ENCODE results near the gene LRRC8A.
"Not testable (repeated sequence)": the region's sequence is repeated elsewhere in the genome, so short reads cannot be mapped to it uniquely, and the experiment has no call there.

The LRRC8A gene

DNA sequence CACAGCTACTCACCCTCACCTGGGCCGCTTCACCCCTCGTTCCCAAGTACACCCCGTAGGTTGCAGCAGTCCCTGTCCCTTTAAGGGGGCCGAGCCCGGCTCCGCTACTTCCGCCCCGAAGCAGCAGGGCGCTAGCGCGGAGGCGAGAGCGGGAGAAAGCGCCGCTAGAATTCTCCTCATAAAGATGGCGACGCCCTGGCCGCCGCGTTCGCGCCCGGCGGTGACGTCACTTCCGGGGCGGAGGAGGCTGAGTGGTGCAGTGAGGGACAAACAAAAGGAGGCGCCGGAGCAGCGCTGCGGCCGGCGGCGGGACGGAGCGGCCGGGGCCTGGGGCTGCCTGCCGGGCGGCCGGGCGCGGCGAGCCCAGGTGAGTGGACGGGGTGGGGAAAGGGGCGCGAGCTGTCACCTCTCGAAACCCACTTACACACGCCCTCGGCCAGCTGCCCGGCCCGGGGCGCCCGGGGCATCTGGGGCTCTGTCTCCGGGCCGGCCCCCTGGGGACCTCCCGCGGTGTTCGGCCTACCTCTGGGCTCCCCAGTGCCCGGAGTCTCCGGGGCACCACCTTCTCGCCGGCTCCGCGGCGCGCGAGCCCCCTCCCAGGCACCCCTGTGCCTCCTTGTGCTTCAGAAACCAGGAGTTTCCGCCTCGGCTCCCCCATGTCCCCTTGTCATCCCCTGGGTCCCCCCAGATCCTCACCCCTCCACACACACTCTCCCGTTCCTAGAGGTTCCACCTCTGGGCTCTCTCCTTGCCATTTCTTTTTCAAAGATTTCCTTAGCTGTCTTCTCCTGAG is at the start of gene LRRC8A, which contains the start of gene KYAT1:
LRRC8A (plus strand) TSS at position 250 of the 793 bp plus-strand sequence. CDS start 25,032 bp downstream, outside the sequence.
KYAT1 (minus strand) TSS at position 67 of the 793 bp plus-strand sequence. CDS start 36,545 bp downstream, outside the sequence.
- DNase-seq (ENCODE audit: extremely low read depth in 1 of 2, low read depth in 1 of 2): peak; percentile 97 to 98

DNA sequence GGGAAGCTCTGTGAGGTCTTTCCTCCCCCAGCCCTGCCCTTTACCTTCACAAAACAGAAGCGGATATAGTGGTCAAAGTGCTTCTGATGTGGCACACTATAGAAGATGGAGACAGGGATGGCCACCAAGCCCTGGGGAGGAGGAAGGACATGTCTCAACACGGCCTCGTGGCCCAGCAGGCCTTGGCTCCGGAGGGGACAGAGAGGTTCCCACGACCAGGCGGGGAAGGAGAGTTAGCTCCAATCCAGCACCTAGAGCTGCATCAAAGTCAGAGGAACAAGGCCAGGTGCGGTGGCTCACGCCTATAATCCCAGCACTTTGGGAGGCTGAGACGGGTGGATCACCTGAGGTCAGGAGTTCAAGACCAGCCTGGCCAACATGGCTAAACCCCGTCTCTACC is 48.2 kb upstream of the LRRC8A start:
- no peak for DNase-seq (ENCODE audit: extremely low read depth in 1 of 2, low read depth in 1 of 2)

DNA sequence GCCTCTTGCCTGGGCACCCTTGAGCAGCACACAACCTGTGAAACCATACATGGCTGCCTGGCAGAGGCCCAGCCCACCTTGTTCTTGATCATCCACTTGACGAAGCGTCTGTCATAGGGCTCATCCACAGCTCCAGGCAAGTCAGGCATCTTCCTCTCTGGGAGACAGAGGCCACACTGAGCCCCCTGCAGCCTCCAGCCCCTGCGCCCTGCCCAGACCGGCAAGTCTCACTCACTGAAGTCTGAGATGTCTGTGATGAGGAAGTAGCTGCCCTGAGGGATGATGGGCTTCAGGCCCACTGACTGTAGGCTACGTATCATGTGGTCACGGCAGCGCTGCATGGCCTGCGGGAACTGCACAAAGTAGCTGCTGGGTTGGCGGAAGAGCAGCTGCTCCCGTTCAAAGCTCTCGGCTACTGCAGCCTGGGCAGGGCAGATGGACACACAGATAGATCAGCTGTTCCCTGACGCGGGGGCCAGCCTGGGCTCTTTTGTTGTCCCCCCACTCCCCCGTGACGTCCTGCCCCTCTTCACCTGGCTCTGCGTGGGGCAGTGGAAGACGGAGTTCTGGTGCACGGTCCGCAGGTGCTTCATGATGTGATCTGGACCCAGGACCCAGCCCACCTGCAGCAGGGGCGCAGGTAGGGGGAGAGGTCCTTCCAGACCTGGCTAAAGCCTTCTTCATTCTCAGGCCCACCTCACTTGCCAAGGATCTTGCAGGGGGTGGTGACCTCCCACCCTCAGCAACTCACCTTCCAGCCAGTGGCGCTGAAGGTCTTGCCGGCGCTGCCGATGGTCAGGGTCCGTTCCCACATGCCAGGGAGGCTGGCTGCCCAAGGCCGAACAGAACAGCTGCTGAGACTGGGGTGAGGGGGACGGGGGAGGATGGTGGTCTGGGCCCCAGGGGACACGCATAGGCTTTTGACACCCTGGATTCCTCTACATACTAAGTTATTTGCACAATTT is 46.4 kb upstream of the LRRC8A start:
- no peak for DNase-seq (ENCODE audit: extremely low read depth in 1 of 2, low read depth in 1 of 2)

DNA sequence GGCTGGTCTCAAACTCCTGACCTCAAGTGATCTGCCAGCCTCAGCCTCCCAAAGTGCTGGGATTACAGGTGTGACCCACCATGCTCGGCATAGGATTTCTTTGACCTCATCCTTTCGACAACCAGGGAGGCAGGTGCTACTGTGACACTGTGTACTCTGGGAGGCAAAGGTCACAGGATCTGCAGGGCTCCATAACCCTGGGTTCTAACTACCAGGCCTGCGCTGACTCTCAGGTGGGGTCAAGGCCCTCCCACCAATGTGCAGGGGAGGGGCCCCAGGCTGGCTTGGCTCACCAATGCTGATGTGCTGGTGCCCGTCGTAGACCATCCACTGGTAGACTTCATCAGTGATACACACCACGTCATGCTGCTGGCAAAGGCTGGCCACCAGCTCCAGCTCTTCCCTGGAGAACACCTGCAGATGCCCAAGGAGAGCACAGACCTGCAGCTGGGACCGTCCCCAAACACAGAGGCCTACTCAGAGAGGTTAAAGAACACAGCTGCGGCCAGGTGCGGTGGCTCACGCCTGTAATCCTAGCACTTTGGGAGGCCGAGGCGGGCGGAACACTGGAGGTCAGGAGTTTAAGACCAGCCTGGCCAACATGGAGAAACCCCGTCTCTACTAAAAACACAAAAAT is 45.3 kb upstream of the LRRC8A start:
- DNase-seq (ENCODE audit: extremely low read depth in 1 of 2, low read depth in 1 of 2): no peak

DNA sequence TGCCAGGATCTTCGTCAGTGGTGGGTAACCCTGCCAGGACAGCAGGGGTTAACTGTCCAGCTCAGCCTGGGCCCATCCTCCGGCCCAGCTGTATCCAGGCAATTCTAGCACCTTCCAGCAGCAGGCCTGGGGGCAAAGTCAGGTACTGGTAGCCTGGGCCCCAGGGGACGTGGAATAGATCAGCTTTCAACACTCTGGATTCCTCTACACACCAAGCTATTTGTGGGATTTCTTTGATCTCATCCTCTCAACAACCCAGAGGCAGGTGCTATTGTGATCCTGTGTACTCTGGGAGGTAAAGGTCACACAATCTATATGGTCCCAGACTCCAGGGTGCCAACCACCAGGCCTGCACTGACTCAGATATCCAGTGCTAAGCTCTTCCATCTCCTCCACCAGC is 43.6 kb upstream of the LRRC8A start:
- DNase-seq (ENCODE audit: extremely low read depth in 1 of 2, low read depth in 1 of 2): no peak

DNA sequence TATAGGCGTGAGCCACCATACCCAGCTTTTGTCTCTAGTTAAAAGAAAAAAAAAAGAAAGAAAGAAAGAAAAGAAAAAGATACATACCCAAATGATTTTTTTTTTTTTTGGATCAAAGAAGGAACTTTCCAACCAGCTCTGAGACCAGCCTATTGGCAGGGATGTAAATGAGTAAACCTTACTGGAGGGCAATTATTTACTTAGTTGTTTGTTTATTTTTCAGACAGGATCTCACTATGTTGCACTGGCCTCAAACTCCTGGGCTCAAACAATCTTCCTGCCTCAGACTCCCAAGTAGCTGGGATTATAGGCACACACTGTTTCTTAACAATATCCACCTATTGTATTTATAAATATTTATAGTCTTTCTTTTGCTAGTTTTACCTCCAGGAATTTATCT is 41.4 kb upstream of the LRRC8A start:
- no peak for DNase-seq (ENCODE audit: extremely low read depth in 1 of 2, low read depth in 1 of 2)

DNA sequence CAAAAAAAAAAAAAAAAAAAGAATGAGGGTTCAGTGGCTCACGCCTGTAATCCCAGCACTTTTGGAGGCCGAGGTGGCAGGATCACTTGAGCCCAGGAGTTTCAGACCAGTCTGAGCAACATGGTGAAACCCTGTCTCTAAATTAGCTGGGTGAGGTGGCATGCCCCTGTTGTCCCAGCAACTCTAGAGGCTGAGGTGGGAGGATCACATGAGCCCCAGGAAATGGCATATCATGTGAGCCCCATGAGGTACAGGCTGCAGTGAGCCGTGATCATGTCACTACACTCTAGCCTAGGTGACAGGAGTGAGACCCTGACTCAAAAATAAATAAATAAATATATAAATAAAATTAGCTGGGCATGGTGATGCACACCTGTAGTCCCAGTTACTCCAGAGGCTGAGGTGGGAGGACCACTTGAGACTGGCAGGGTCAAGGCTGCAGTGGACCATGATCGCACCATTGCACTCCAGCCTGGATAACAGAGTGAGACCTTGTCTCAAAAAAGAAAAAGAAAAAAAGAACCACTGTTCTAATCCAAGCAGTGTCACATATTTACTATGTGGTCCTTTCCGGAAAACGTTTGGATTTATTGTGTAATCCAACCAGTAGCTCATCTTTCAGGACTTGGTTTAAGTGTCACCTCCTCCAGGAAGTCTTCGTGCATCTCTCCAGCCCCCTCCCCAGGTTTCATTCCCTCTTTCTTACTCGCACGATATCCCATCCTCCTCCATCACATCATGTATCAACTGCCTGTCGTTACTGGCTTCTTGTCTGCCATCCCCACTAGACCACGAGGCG is 40.0 kb upstream of the LRRC8A start:
- no peak for DNase-seq (ENCODE audit: extremely low read depth in 1 of 2, low read depth in 1 of 2)

DNA sequence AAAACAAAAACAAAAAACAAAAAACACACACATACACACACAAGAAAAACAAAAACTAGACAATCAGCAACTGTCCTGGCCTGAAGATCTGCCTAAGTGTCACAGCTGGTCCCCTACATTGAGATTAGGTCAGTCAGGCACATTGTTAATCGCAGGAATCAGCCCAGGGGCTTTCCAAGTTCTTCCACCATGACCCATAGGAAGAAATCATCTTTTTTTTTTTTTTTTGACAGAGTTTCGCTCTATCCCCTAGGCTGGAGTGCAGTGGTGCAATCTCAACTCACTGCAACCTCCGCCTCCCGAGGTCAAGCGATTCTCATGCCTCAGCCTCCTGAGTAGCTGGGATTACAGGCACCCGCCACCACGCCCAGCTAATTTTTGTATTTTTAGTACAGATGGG is 38.8 kb upstream of the LRRC8A start:
- DNase-seq (ENCODE audit: extremely low read depth in 1 of 2, low read depth in 1 of 2): not testable (repeated sequence)

DNA sequence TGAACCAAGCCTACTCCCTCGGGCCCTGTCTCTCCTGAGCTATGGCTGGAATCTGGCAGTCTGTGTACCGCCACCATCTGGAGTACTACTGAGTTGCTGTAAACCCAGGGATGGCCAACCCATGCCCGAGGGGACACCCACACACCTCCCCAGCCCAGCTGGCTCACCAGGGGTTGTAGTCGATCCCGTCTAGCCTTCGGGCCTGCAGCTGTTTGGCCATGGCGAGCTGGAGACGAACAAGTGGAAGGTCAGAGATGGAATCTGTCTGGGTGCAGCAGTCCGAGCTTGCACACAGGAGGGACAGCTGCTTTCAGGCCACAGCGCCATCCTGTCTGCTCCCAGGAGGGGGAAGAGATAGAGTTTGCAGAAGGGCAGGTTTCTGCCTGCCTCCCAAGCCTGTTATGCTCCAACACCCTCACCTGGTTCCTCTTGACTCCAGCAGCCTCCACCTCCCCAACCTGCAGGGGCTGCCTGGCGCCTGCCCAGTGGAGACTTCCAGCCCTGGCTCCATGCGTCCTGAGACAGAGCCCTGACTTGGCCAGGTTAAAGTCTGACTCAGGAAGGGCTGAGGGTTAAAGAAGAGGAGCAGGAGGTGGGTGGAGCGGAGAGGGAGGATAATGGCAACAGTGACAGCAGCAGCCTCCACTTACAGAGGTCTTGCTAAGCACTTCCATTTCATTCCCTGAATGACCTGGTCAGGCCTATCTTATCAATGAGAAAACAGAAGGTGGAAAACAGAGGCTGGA is 36.6 kb upstream of the LRRC8A start:
- DNase-seq (ENCODE audit: extremely low read depth in 1 of 2, low read depth in 1 of 2): no peak

DNA sequence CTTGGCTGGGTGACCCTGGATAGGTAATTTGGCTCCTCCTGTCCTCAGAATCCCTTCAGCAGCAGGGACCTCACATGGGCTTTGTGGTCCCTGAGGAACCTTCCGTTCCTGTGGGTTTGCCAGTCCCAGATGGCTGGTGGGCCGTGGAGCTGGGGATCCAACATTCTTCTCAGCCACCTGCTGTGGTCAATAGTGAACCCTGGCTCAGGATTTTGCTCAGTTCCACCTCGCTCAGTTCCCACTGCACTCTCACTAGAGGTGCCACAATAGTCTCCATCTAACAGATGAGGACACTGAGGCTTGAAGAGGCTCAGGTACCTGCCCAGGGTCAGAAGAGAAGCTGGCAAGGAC is 35.3 kb upstream of the LRRC8A start:
- no peak for DNase-seq (ENCODE audit: extremely low read depth in 1 of 2, low read depth in 1 of 2)

DNA sequence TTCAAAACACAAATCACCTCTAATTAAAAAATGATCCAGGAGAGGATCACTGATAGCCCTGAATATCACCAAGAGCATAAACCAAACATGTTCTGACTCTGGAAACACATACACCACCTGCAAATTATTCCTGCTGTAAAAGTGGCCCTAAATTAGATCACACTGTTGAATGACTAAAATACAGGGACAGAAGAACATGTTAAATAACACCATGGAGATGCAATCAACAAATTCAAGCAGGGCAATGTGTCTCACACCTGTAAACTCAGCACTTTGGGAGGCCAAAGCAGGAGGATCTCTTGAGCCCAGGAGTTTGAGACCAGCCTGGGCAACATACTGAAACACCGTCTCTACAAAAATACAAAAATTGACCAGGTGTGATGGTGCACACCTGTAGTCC is 34.1 kb upstream of the LRRC8A start:
- DNase-seq (ENCODE audit: extremely low read depth in 1 of 2, low read depth in 1 of 2): no peak

DNA sequence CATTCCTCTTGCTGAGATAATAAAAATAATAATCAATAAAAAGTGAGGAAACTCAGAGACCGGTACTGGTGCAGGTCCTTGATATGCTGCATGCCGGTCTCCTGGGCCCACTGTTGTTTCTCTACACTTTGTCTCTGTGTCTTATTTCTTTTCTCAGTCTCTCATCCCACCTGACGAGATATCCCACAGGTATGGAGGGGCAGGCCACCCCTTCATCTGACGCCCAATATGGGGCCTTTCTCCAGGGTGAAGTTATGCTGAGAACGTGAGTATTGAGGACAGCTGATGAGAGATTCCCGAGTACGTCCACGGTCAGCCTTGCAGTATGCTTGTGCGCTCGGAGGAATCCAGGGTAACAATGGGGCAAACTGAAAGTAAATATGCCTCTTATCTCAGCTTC is 30.9 kb upstream of the LRRC8A start:
- DNase-seq (ENCODE audit: extremely low read depth in 1 of 2, low read depth in 1 of 2): not testable (repeated sequence)

DNA sequence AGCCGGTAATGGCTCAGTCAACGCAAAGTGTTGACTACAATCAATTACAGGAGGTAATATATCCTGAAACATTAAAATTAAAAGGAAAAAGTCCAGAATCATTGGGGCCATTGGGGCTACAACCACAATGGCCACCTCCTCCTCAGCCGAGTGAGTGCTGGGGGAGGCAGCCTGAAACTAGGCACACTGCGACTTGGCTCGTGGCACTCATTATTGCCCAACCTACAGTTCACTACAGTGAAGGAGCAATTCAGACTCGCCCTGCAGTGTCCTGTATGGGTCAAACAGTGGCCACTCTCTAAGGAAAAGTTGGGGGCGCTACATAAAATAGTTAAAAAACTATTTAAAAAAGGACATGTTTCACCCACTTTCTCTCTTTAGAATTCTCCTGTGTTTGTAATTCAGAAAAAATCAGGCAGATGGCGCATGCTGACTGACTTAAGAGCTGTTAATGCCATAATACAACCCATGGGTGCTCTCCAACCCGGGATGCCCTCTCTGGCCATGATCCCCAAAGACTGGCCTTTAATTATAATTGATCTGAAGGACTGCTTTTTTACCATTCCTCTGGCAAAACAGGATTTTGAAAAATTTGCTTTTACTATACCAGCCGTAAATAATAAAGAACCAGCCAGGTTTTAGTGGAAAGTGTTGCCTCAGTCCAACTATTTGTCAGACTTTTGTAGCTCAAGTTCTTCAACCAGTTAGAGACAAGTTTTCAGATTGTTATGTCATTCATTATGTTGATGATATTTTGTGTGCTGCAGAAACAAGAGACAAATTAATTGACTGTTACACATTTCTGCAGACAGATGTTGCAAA is 29.9 kb upstream of the LRRC8A start:
- not testable (repeated sequence) for DNase-seq (ENCODE audit: extremely low read depth in 1 of 2, low read depth in 1 of 2)

DNA sequence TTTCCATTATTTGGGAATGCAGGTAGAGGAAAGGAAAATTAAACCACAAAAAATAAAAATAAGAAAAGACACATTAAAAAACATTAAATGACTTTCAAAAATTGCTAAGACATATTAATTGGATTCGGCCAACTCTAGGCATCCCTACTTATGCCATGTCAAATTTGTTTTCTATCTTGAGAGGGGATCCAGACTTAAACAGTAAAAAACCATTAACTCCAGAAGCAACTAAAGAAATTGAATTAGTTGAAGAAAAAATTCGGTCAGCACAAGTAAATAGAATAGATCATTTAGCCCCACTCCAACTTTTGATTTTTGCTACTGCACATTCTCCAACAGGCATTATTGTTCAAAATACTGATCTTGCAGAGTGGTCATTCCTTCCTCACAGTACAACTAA is 29.3 kb upstream of the LRRC8A start:
- not testable (repeated sequence) for DNase-seq (ENCODE audit: extremely low read depth in 1 of 2, low read depth in 1 of 2)

DNA sequence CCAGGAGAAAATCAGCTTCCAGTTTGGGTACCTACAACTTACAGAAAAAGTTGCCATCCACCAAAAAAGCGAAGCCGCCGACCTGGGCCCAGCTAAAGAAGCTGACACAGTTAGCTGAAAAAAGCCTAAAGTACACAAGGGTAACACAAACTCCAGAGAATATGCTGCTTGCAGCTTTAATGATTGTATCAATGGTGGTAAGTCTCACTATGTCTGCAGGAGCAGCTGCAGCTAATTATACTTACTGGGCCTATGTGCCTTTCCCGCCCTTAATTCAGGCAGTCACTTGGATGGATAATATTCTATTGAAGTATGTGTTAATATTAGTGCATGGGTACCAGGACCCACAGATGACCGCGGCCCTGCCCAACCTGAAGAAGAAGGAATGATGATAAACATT is 27.5 kb upstream of the LRRC8A start:
- not testable (repeated sequence) for DNase-seq (ENCODE audit: extremely low read depth in 1 of 2, low read depth in 1 of 2)

DNA sequence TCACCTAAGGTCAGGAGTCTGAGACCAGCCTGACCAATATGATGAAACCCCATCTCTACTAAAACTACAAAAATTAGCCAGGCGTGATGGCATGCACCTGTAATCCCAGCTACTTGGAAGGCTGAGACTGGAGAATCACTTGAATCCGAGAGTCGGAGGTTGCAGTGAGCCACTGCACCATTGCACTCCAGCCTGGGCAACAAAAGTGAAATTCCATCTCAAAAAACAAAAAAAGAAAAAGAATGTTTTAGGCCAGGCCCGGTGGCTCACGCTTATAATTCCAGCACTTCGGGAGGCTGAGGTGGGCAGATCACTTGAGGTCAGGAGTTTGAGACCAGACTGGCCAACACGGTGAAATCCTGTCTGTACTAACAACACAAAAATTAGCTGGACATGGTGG is 23.5 kb upstream of the LRRC8A start:
- DNase-seq (ENCODE audit: extremely low read depth in 1 of 2, low read depth in 1 of 2): not testable (repeated sequence)

DNA sequence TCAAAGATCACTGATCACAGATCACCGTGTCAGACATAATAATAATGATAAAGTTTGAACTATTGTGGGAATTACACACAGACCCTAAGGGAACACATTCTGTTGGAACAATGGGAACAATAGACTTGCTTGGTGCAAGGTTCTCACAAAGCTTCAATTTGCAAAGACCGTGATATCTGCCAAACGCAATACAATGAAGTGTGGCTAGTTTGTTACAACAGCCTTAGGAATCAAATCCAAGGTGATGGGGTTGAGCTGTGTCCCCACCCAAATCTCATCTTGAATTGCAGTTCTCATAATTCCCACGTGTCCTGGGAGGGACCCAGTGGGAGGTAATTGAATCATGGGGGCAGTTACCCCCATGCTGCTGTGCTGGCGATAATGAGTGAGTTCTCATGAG is 21.0 kb upstream of the LRRC8A start:
- DNase-seq (ENCODE audit: extremely low read depth in 1 of 2, low read depth in 1 of 2): no peak

DNA sequence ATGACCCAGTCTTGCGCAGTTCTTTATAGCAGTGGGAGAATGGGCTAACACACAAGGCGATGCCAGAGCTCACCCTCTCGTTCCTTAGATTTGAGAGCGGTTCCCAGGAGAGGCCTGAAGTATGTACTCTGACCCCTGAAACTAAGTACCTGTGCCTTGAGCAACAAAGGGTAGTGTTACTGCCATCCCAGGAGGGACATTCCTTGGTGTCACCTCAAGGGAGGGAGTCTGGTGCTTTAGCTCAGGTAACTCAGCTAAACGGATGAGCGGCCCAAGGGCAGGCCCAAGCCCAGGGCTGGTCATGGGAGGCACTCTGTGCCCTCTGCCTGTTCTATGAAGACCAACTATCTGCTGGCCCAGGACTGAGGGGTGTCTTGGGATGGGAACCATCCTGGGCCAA is 20.4 kb upstream of the LRRC8A start:
- no peak for DNase-seq (ENCODE audit: extremely low read depth in 1 of 2, low read depth in 1 of 2)

DNA sequence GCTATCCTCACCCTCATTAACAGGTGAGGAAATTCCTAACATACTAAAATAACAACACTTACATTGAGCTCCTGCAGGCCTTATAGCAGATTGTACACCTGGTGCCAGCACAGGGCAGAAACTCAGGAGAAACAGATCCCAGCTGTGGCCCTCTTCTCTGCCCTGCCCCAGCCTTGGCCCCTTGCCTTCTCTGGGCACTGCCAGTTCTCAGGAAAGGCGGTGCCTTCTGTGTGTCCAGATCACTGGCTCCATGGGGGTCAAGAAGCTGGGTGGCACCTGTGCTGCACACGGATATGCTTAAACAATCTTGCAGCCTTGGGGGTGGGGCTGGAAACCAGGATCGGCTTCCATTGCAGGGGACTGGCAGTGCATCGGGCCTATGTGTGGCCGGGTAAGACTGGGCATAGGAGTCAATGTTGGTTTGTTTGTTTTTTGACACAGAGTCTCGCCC is 19.5 kb upstream of the LRRC8A start:
- no peak for DNase-seq (ENCODE audit: extremely low read depth in 1 of 2, low read depth in 1 of 2)

Data from stimulated activated CD8-positive, alpha-beta memory T cell treated with anti-CD3 and anti-CD28 coated beads, Interleukin-7, amount 100 ng/mL, for 48 hours (primary cell).